ENCODE results near the gene TENM3.

- no peak for TF ChIP-seq CTCF (conservative IDR thresholded peaks at IDR 0.05)
- no peak for TF ChIP-seq EZH2 (IDR thresholded peaks at IDR 0.05; ENCODE audit: low read depth)
Measured at GRCh38 chr4:182420189-182420588, 177.0 kb downstream of the TENM3 start.
